BLaER1 treated with 17β-estradiol and CSF1 and Interleukin-3, amounts not matched to agents 10 nM and 100 nM (cell line): Measurements from ENCODE around the gene CEP57L1.
"Not testable (repeated sequence)": the region's sequence is repeated elsewhere in the genome, so short reads cannot be mapped to it uniquely, and the experiment has no call there.

ENCODE experiments used
- H3K27ac ChIP-seq, 11 experiments: shearing (Covaris generic); formaldehyde crosslinking; 2 replicates each; pipeline ENCODE4 v1.8.1; 2022
- H3K27me3 ChIP-seq, 11 experiments: shearing (Covaris generic); formaldehyde crosslinking; 2 replicates each; pipeline ENCODE4 v1.8.1; 2022
- H3K36me3 ChIP-seq, 11 experiments: shearing (Covaris generic); formaldehyde crosslinking; 2 replicates each; pipeline ENCODE4 v1.8.1; 2022
- H3K4me1 ChIP-seq, 10 experiments: shearing (Covaris generic); formaldehyde crosslinking; 2 replicates each; pipeline ENCODE4 v1.8.1; 2022
- H3K4me2 ChIP-seq, 11 experiments: shearing (Covaris generic); formaldehyde crosslinking; 2 replicates each; pipeline ENCODE4 v1.8.1; 2022
- H3K4me3 ChIP-seq, 10 experiments: shearing (Covaris generic); formaldehyde crosslinking; 2 replicates each; pipeline ENCODE4 v1.8.1; 2022
- H3K9ac ChIP-seq, 11 experiments: shearing (Covaris generic); formaldehyde crosslinking; 2 replicates each; pipeline ENCODE4 v1.8.1; 2022
- H3K9me3 ChIP-seq, 11 experiments: shearing (Covaris generic); formaldehyde crosslinking; replicated peaks in 1 of 11; 2 replicates each; pipeline ENCODE4 v1.8.1; 2022
- H4K20me1 ChIP-seq, 11 experiments: shearing (Covaris generic); formaldehyde crosslinking; 2 replicates each; pipeline ENCODE4 v1.8.1; 2022
- Cebpa-rat ChIP-seq, 11 experiments: shearing (Covaris generic); IDR thresholded peaks; 2 replicates each; pipeline ENCODE4 v1.8.1; 2022

CEP57L1 gene

DNA sequence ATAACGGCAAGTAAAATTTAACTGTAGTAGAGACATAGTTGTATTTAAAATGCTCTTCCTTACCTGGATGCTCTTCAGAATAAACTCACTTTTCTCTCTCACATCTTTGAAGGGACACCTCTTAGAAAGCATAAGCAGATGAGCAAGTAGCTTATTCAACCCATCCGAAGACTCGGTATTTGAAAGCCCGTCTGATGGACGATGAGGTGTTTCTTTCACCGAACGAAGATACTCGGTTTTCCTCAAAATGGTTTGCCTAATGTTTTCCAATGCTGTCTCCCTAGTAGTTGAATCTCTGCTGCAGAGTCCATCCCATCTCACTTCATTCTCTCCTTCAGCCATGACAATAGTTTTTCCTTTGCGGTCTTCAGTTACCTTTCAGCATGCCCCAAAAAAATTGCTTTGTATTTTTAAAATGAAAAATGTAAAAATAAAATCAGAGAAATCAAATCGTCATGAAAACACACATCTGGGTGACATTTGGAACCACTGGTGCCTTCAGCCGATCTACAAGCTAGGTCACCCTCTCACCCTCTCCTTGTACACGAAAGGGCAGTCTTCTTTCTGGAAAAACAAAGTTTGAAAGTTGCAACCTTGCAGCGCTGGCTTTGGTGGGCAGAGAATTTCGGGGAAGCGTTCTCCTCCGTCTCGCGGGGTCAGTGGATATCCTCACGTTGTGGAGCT is 1.4 kb upstream of the CEP57L1 start:
- Histone ChIP-seq H4K20me1 (peaks cover 0 to 23% (median 9%) of the 10 kb centered on the region in 11 experiments; a peak in 9 of 22 replicates), H3K27ac (peak overlapping the region; percentile 21 to 98 (median 93); a peak in 21 of 22 replicates), H3K27me3 (no peaks in the 10 kb centered on the region), H3K9ac (peak overlapping the region; percentile 85 to 98 (median 92)), H3K36me3 (peaks cover 0 to 4% (median 0%) of the 10 kb centered on the region in 11 experiments; a peak in 2 of 22 replicates), H3K4me1 (peaks cover 16 to 40% (median 34%) of the 10 kb centered on the region in 10 experiments), H3K9me3 (no peaks in the 10 kb centered on the region), H3K4me2 (peak overlapping the region; percentile 70 to 94 (median 87)), H3K4me3 (peak overlapping the region; percentile 63 to 87 (median 77))
- no peak for TF ChIP-seq Cebpa-rat (IDR thresholded peaks at IDR 0.05)

DNA sequence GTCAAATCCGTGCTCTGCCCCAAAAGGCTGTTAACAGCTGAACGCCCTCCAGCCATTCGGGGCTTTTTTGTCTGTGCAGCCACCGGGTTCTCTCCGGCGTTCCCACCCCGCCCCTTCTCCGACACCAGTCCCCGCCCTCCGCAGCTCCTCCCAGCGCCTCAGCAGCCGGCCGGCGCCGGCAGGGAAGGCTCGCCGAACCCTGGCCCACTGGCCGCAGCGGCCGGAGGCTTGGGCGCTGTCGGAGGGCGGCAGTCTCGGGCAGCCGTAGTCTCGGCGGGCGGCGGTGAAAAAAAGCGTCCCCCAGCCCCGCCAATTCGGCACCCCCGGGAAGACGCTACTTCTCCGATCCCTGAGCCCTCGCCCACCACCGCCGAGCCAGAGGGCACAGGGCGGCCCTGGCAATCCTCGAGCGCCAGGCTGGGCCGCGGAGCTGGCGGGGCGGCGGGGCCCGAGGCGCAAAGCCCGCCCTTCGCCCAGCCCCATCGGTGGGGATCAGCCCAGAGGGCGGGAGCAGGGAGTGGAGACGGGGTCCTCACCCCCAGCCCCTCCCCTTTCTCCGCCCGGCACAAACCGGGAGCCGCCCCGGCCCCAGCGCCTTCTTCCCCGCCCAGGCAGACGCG is 781 bp upstream of the CEP57L1 start, which contains the start of gene SESN1:
Gene SESN1, minus strand, starts transcription at position 431 of the 620 bp plus-strand sequence. CDS start 773 bp downstream, outside the sequence.
- Histone ChIP-seq H3K9ac (peak within 1 kb of the TSS; percentile 85 to 98 (median 92)), H3K4me2 (peak within 1 kb of the TSS; percentile 73 to 94 (median 87)), H3K27ac (peak within 1 kb of the TSS; percentile 90 to 98 (median 94)), H3K27me3 (no peaks in the 10 kb centered on the region), H3K9me3 (no peaks in the 10 kb centered on the region), H3K4me3 (peak within 1 kb of the TSS; percentile 63 to 87 (median 77)), H4K20me1 (peaks cover 0 to 23% (median 9%) of the 10 kb centered on the region in 11 experiments; a peak in 9 of 22 replicates), H3K4me1 (peaks cover 16 to 40% (median 34%) of the 10 kb centered on the region in 10 experiments), H3K36me3 (peaks cover 0 to 5% (median 0%) of the 10 kb centered on the region in 11 experiments; a peak in 4 of 22 replicates)
- no peak for TF ChIP-seq Cebpa-rat (IDR thresholded peaks at IDR 0.05)

DNA sequence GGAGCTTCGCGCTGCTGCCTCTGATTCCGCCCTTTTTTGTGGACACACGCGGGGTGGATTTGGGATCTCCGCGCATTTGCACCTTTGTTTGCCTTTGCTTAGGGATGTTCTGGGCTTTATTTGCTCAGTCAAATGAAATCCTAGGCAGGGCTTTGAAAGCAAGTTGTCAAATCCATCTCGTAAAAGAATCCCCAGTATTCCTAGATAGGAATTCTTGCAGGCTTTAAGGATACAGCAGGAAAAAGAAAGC is 453 bp downstream of the CEP57L1 start:
- peak overlapping the region; percentile 63 to 87 (median 77) for H3K4me3 ChIP-seq
- peak overlapping the region; percentile 90 to 98 (median 94) for H3K27ac ChIP-seq
- peaks cover 0 to 23% (median 9%) of the 10 kb centered on the region in 11 experiments; a peak in 9 of 22 replicates for H4K20me1 ChIP-seq
- no peaks in the 10 kb centered on the region for H3K27me3 ChIP-seq
- H3K4me2 ChIP-seq = peak overlapping the region; percentile 73 to 94 (median 87)
- TF ChIP-seq Cebpa-rat (IDR thresholded peaks at IDR 0.05) = no peak
- H3K36me3 ChIP-seq = peaks cover 0 to 15% (median 5%) of the 10 kb centered on the region in 11 experiments; a peak in 13 of 22 replicates
- H3K4me1 ChIP-seq = peaks cover 16 to 40% (median 32%) of the 10 kb centered on the region in 10 experiments
- H3K9me3 ChIP-seq = no peaks in the 10 kb centered on the region
- H3K9ac ChIP-seq = peak overlapping the region; percentile 85 to 98 (median 92)

DNA sequence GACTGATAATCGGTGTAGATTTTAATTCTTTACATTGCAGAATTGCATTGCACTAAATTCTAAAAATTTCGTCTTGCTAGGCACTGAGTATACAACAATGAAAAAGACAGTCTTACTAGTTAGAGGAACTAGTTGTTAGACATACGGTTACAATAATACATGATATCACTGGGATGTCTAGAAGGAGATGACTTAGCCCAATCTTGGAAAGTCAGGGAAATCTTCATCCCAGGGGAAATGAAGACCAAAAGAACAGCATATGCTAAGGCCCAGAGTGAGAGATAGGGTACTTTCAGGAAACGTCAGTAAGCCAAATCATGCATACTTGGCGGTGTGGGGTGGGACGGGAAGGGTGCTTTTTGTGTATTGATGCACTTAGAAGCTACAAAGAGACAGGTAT is 901 bp downstream of the CEP57L1 start:
- no peak for TF ChIP-seq Cebpa-rat (IDR thresholded peaks at IDR 0.05)
- Histone ChIP-seq H3K4me1 (peaks cover 16 to 39% (median 32%) of the 10 kb centered on the region in 10 experiments), H3K27me3 (no peaks in the 10 kb centered on the region), H3K9me3 (no peaks in the 10 kb centered on the region), H3K36me3 (peaks cover 0 to 19% (median 10%) of the 10 kb centered on the region in 11 experiments; a peak in 15 of 22 replicates), H3K4me2 (peak overlapping the region; percentile 73 to 94 (median 87)), H3K27ac (peak overlapping the region in 9 of 11 experiments; percentile 90 to 98 (median 93); a peak in 14 of 22 replicates), H4K20me1 (peaks cover 0 to 23% (median 9%) of the 10 kb centered on the region in 11 experiments; a peak in 9 of 22 replicates), H3K9ac (peak overlapping the region; percentile 85 to 98 (median 92)), H3K4me3 (peak overlapping the region; percentile 63 to 87 (median 77))

GRCh38 chr6:109097661-109098060 is 2.4 kb downstream of the CEP57L1 start:
- Histone ChIP-seq H3K9ac (no peak overlapping the region), H3K4me3 (no peak overlapping the region), H3K9me3 (no peaks in the 10 kb centered on the region), H3K27me3 (no peaks in the 10 kb centered on the region), H3K4me1 (peaks cover 8 to 25% (median 19%) of the 10 kb centered on the region in 10 experiments), H4K20me1 (peaks cover 0 to 14% (median 8%) of the 10 kb centered on the region in 11 experiments; a peak in 9 of 22 replicates), H3K36me3 (peaks cover 7 to 32% (median 19%) of the 10 kb centered on the region in 11 experiments; a peak in 18 of 22 replicates), H3K27ac (no peak overlapping the region), H3K4me2 (no peak overlapping the region)
- TF ChIP-seq Cebpa-rat (IDR thresholded peaks at IDR 0.05) = no peak

- Histone ChIP-seq H4K20me1 (no peaks in the 10 kb centered on the region), H3K4me3 (no peak overlapping the region), H3K9ac (no peak overlapping the region), H3K9me3 (no peaks in the 10 kb centered on the region), H3K4me2 (no peak overlapping the region), H3K4me1 (no peaks in the 10 kb centered on the region), H3K27ac (no peak overlapping the region), H3K27me3 (no peaks in the 10 kb centered on the region), H3K36me3 (peaks cover 7 to 35% (median 21%) of the 10 kb centered on the region in 11 experiments; a peak in 18 of 22 replicates)
- TF ChIP-seq Cebpa-rat (IDR thresholded peaks at IDR 0.05) = no peak
Measured at GRCh38 chr6:109102762-109103161, 7.5 kb downstream of the CEP57L1 start.

GRCh38 chr6:109103942-109104341 is 8.6 kb downstream of the CEP57L1 start:
- H3K9me3 ChIP-seq = no peaks in the 10 kb centered on the region
- H3K36me3 ChIP-seq = peaks cover 7 to 44% (median 26%) of the 10 kb centered on the region in 11 experiments; a peak in 18 of 22 replicates
- H3K27ac ChIP-seq = no peak overlapping the region
- H3K4me3 ChIP-seq = no peak overlapping the region
- no peaks in the 10 kb centered on the region for H4K20me1 ChIP-seq
- no peaks in the 10 kb centered on the region for H3K27me3 ChIP-seq
- no peak overlapping the region for H3K4me2 ChIP-seq
- H3K4me1 ChIP-seq = no peaks in the 10 kb centered on the region
- no peak overlapping the region for H3K9ac ChIP-seq
- no peak for TF ChIP-seq Cebpa-rat (IDR thresholded peaks at IDR 0.05)

- Histone ChIP-seq H3K36me3 (peaks cover 7 to 46% (median 26%) of the 10 kb centered on the region in 11 experiments; a peak in 17 of 22 replicates), H3K4me2 (no peak overlapping the region), H3K9ac (no peak overlapping the region), H4K20me1 (no peaks in the 10 kb centered on the region), H3K4me3 (no peak overlapping the region), H3K27ac (no peak overlapping the region), H3K27me3 (no peaks in the 10 kb centered on the region), H3K9me3 (peaks cover 0 to 2% (median 1%) of the 10 kb centered on the region in 11 experiments; a peak in 9 of 22 replicates), H3K4me1 (no peaks in the 10 kb centered on the region)
- TF ChIP-seq Cebpa-rat (IDR thresholded peaks at IDR 0.05) = no peak
Measured at GRCh38 chr6:109104512-109104911, 9.2 kb downstream of the CEP57L1 start.

DNA sequence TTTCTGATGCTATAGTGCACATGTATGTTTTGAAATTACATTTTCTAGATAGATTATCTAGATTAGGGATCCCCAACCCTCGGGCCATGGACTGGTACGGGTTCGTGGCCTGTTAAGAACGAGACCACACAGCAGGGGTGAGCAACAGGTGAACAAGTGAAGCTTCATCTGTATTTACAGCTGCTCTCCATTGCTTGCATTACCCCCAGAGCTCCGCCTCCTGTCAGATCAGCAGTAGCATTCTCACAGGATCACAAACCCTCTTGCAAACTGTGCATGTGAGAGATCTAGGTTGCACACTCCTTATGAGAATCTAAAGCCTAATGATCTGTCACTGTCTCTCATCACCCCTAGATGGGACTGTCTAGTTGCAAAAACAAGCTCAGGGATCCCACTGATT is 10.4 kb downstream of the CEP57L1 start:
- Histone ChIP-seq H3K9me3 (peaks cover 5 to 14% (median 10%) of the 10 kb centered on the region in 11 experiments; a peak in 15 of 22 replicates), H3K4me3 (no peak overlapping the region), H3K36me3 (peaks cover 6 to 42% (median 18%) of the 10 kb centered on the region in 11 experiments; a peak in 16 of 22 replicates), H3K4me1 (no peaks in the 10 kb centered on the region), H3K4me2 (no peak overlapping the region), H3K9ac (no peak overlapping the region), H4K20me1 (no peaks in the 10 kb centered on the region), H3K27ac (no peak overlapping the region), H3K27me3 (no peaks in the 10 kb centered on the region)
- TF ChIP-seq Cebpa-rat (IDR thresholded peaks at IDR 0.05) = no peak

GRCh38 chr6:109109663-109110062 is 14.4 kb downstream of the CEP57L1 start:
- H3K4me2 ChIP-seq, H3K27me3 ChIP-seq, H3K4me3 ChIP-seq, H3K4me1 ChIP-seq, H3K27ac ChIP-seq, H4K20me1 ChIP-seq, H3K9ac ChIP-seq: not testable (repeated sequence)
- Histone ChIP-seq H3K36me3 (peaks cover 0 to 20% (median 5%) of the 10 kb centered on the region in 11 experiments; a peak in 10 of 22 replicates), H3K9me3 (peaks cover 5 to 17% (median 11%) of the 10 kb centered on the region in 11 experiments; a peak in 15 of 22 replicates)

- not testable (repeated sequence) for H3K27me3 ChIP-seq, H3K27ac ChIP-seq, H3K9ac ChIP-seq, H3K4me3 ChIP-seq, H4K20me1 ChIP-seq, H3K4me2 ChIP-seq
- Histone ChIP-seq H3K36me3 (peaks cover 0 to 19% (median 4%) of the 10 kb centered on the region in 11 experiments; a peak in 9 of 22 replicates), H3K9me3 (peaks cover 5 to 17% (median 11%) of the 10 kb centered on the region in 11 experiments; a peak in 15 of 22 replicates), H3K4me1 (peaks cover 8 to 17% (median 14%) of the 10 kb centered on the region in 10 experiments)
Measured at GRCh38 chr6:109112663-109113062, 17.4 kb downstream of the CEP57L1 start.
